IPS-18a (cell line): Measurements from ENCODE around the gene CXCL16.
A peak's percentile ranks its signal among the peaks of the same experiment; 100 is the strongest.

Source experiments
- H3K27ac ChIP-seq: one replicate; pipeline ENCODE4 v1.5.1; 2013; ENCODE audit warnings: low read length
- H3K27me3 ChIP-seq: one replicate; pipeline ENCODE4 v1.6.1; 2013; ENCODE audit warnings: mild to moderate bottlenecking, low read length; ENCODE audit not compliant: control insufficient read depth, insufficient read depth
- H3K36me3 ChIP-seq: one replicate; pipeline ENCODE4 v1.6.1; 2013; ENCODE audit warnings: low read depth, low read length; ENCODE audit not compliant: control insufficient read depth
- H3K4me1 ChIP-seq: one replicate; pipeline ENCODE4 v1.6.1; 2013; ENCODE audit warnings: low read depth, low read length; ENCODE audit not compliant: control insufficient read depth
- H3K4me3 ChIP-seq: one replicate; pipeline ENCODE4 v1.5.1; 2013; ENCODE audit warnings: low read length
- H3K9ac ChIP-seq: one replicate; pipeline ENCODE4 v1.6.1; 2013; ENCODE audit warnings: mild to moderate bottlenecking, low read length, moderate library complexity
- H3K9me3 ChIP-seq: one replicate; pipeline ENCODE4 v1.6.1; 2013; ENCODE audit warnings: low read depth, low read length; ENCODE audit not compliant: control insufficient read depth

The CXCL16 gene

GRCh38 chr17:4747847-4748246 is 8.1 kb upstream of the CXCL16 start:
- no peaks in the 10 kb centered on the region for H3K36me3 ChIP-seq
- H3K4me1 ChIP-seq: no peaks in the 10 kb centered on the region
- H3K27me3 ChIP-seq: peaks cover 19% of the 10 kb centered on the region
- H3K27ac ChIP-seq: no peak overlapping the region
- H3K9ac ChIP-seq: no peak overlapping the region
- no peak overlapping the region for H3K4me3 ChIP-seq
- no peaks in the 10 kb centered on the region for H3K9me3 ChIP-seq

DNA sequence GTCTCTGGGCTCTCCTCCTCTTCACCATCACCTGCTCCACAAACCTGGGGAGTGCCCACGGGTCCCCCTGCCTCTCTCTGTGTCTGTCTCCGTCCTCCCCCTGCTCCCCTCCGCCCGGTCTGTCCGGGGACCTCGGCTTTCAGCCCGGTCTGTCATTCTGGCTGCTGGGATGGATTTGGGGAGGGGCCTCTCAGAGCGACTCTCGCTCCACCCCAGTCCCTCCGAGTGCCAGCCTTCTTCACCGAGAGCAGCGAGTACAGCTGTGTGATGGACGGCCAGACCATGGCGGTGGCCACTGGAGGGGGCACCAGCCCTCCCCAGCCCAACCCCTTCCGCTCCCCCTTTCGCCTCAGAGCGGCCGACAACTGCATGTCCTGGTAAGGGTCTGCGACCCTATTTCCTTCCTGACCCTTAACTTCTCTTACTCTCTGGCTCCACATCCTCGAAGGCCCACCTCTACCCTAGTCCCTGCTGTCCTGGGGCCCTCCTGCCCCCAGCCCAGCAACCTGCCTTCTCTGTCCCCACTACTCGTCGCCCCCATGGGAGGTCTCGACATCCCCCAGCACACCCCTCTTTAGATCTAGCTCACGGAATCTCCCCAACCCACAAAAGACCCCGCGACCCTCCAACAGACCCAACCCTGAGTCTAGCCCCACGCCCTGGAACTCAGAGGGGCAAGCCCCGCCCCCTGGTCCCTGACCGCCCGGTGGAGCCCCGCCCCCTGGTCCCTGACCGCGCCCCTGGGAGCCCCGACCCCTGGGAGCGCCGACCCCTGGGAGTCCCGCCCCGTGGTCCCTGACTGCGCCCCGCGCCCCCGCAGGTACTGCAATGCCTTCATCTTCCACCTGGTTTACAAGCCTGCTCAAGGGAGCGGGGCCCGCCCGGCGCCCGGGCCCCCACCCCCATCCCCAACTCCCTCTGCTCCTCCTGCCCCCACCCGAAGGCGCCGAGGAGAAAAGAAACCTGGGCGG is 5.6 kb upstream of the CXCL16 start:
- no peaks in the 10 kb centered on the region for H3K36me3 ChIP-seq
- peak overlapping the region; percentile 75 for H3K4me3 ChIP-seq
- peaks cover 45% of the 10 kb centered on the region for H3K27me3 ChIP-seq
- no peak overlapping the region for H3K27ac ChIP-seq
- H3K9me3 ChIP-seq: no peaks in the 10 kb centered on the region
- no peaks in the 10 kb centered on the region for H3K4me1 ChIP-seq
- no peak overlapping the region for H3K9ac ChIP-seq

GRCh38 chr17:4743898-4744297 is 4.2 kb upstream of the CXCL16 start:
- Histone ChIP-seq H3K4me1 (no peaks in the 10 kb centered on the region), H3K36me3 (no peaks in the 10 kb centered on the region), H3K4me3 (no peak overlapping the region), H3K9ac (no peak overlapping the region), H3K9me3 (no peaks in the 10 kb centered on the region), H3K27me3 (peaks cover 59% of the 10 kb centered on the region), H3K27ac (no peak overlapping the region)

GRCh38 chr17:4743216-4743615 is 3.5 kb upstream of the CXCL16 start:
- Histone ChIP-seq H3K9me3 (no peaks in the 10 kb centered on the region), H3K4me3 (no peak overlapping the region), H3K27ac (no peak overlapping the region), H3K9ac (no peak overlapping the region), H3K4me1 (peaks cover 4% of the 10 kb centered on the region), H3K36me3 (no peaks in the 10 kb centered on the region), H3K27me3 (peaks cover 65% of the 10 kb centered on the region)

DNA sequence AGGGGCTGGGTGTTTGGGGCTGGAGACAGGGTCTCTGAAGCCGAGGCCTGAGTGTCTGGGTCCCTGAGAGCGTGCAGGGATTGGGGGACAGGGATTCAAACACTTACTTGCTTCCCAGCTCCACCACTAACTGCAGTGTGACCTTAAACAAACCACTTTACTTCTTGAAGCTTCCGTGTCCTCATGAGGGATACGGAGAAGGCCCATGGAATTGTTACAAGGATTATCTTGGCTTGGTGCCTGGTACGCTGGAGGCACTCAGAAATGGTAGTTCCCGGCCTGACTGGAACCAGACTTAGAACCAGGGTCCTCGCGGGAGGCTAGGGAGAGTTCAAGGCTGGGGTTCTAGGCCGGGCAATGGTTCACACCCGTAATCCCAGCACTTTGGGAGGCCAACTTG is 2.9 kb upstream of the CXCL16 start:
- peaks cover 4% of the 10 kb centered on the region for H3K4me1 ChIP-seq
- no peak overlapping the region for H3K9ac ChIP-seq
- no peak overlapping the region for H3K4me3 ChIP-seq
- H3K36me3 ChIP-seq: no peaks in the 10 kb centered on the region
- H3K27ac ChIP-seq: no peak overlapping the region
- no peaks in the 10 kb centered on the region for H3K9me3 ChIP-seq
- peaks cover 71% of the 10 kb centered on the region for H3K27me3 ChIP-seq

- Histone ChIP-seq H3K27me3 (peaks cover 76% of the 10 kb centered on the region), H3K9me3 (no peaks in the 10 kb centered on the region), H3K4me1 (peaks cover 4% of the 10 kb centered on the region), H3K4me3 (no peak overlapping the region), H3K9ac (no peak overlapping the region), H3K27ac (no peak overlapping the region), H3K36me3 (no peaks in the 10 kb centered on the region)
Measured at GRCh38 chr17:4742133-4742532, 2.4 kb upstream of the CXCL16 start.

DNA sequence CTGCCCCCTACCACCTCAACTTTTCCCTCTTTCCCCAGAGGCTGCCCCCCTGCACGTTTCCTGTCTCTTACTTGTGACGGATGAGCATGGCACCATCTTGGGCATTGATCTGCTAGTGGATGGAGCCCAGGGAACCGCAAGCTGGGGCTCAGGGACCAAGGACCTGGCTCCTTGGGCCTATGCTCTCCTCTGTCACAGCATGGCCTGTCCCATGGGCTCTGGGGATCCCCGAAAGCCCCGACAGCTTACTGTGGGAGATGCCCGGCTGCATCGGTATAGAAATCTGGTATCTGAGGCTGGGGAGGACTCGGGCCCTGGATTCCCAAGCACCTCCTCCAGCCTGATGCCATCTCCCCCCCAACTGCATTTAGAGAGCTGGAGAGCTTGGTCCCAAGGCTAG is 1.8 kb upstream of the CXCL16 start:
- no peak overlapping the region for H3K27ac ChIP-seq
- no peaks in the 10 kb centered on the region for H3K36me3 ChIP-seq
- peaks cover 82% of the 10 kb centered on the region for H3K27me3 ChIP-seq
- no peaks in the 10 kb centered on the region for H3K9me3 ChIP-seq
- H3K9ac ChIP-seq: no peak overlapping the region
- peaks cover 4% of the 10 kb centered on the region for H3K4me1 ChIP-seq
- no peak overlapping the region for H3K4me3 ChIP-seq

DNA sequence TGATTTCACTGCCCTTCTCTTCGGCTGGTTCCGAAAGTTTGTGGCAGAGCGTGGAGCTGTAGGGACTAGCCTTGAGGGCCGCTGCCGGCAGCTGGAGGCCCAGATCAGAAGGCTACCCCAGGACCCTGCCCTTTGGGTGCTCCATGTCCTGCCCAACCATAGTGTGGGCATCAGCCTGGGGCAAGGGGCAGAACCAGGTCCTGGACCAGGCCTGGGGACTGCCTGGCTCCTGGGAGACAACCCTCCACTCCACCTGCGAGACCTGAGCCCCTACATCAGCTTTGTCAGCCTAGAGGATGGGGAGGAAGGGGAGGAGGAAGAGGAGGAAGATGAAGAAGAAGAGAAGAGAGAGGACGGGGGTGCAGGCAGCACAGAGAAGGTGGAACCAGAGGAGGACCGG is 856 bp upstream of the CXCL16 start:
- peaks cover 86% of the 10 kb centered on the region for H3K27me3 ChIP-seq
- no peak overlapping the region for H3K27ac ChIP-seq
- no peak overlapping the region for H3K9ac ChIP-seq
- no peaks in the 10 kb centered on the region for H3K36me3 ChIP-seq
- no peaks in the 10 kb centered on the region for H3K9me3 ChIP-seq
- H3K4me3 ChIP-seq: no peak overlapping the region
- H3K4me1 ChIP-seq: peaks cover 4% of the 10 kb centered on the region

GRCh38 chr17:4740025-4740351 is 260 bp upstream of the CXCL16 start:
- H3K4me1 ChIP-seq: peaks cover 4% of the 10 kb centered on the region
- no peaks in the 10 kb centered on the region for H3K36me3 ChIP-seq
- peak overlapping the region; percentile 60 for H3K4me3 ChIP-seq
- H3K27ac ChIP-seq: no peak overlapping the region
- H3K9ac ChIP-seq: no peak overlapping the region
- peaks cover 86% of the 10 kb centered on the region for H3K27me3 ChIP-seq
- no peaks in the 10 kb centered on the region for H3K9me3 ChIP-seq

- peak overlapping the region; percentile 60 for H3K4me3 ChIP-seq
- H3K27ac ChIP-seq: no peak overlapping the region
- H3K9me3 ChIP-seq: no peaks in the 10 kb centered on the region
- no peaks in the 10 kb centered on the region for H3K36me3 ChIP-seq
- H3K9ac ChIP-seq: no peak overlapping the region
- peaks cover 4% of the 10 kb centered on the region for H3K4me1 ChIP-seq
- peaks cover 76% of the 10 kb centered on the region for H3K27me3 ChIP-seq
Measured at GRCh38 chr17:4738136-4739121, 1.3 kb downstream of the CXCL16 start.

GRCh38 chr17:4735876-4736651 is 3.7 kb downstream of the CXCL16 start:
- no peaks in the 10 kb centered on the region for H3K36me3 ChIP-seq
- H3K4me3 ChIP-seq: no peak overlapping the region
- no peak overlapping the region for H3K9ac ChIP-seq
- no peaks in the 10 kb centered on the region for H3K9me3 ChIP-seq
- peaks cover 4% of the 10 kb centered on the region for H3K4me1 ChIP-seq
- no peak overlapping the region for H3K27ac ChIP-seq
- H3K27me3 ChIP-seq: peaks cover 55% of the 10 kb centered on the region
